Measurements from ENCODE around the gene FGF11.

FGF11 gene

DNA sequence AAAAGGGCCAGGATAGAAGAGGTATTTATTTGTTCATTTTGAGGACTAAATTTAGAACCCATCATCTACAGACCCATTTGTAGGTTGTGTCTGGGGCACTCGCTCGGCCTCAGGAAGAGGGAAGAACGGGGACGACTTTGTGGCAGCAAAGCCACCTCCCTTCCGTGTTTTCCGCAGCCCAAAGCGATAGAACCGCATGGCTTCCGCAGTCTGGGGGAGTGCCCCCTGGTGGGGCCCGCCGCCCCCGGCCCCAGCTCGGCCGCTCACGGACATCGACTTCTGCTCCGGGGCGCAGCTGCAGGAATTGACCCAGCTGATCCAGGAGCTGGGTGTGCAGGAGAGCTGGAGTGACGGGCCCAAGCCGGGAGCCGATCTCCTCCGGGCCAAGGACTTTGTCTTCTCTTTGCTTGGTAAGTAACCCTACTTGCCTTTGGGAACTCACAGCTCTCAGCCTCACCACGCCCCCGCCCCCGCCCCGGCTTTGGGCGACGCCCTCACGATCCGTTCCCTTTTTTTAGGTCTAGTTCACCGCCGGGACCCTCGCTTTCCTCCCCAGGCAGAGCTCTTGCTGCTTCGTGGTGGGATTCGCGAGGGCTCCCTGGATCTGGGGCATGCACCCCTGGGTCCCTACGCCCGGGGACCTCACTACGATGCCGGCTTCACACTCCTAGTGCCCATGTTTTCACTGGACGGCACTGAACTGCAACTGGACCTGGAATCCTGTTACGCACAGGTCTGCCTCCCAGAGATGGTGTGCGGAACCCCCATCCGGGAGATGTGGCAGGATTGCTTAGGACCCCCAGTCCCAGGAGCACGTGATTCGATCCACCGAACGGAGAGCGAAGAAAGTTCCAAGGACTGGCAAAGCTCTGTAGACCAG is 3.4 kb upstream of the FGF11 start:
- peak; percentile 94 for DNase-seq

DNA sequence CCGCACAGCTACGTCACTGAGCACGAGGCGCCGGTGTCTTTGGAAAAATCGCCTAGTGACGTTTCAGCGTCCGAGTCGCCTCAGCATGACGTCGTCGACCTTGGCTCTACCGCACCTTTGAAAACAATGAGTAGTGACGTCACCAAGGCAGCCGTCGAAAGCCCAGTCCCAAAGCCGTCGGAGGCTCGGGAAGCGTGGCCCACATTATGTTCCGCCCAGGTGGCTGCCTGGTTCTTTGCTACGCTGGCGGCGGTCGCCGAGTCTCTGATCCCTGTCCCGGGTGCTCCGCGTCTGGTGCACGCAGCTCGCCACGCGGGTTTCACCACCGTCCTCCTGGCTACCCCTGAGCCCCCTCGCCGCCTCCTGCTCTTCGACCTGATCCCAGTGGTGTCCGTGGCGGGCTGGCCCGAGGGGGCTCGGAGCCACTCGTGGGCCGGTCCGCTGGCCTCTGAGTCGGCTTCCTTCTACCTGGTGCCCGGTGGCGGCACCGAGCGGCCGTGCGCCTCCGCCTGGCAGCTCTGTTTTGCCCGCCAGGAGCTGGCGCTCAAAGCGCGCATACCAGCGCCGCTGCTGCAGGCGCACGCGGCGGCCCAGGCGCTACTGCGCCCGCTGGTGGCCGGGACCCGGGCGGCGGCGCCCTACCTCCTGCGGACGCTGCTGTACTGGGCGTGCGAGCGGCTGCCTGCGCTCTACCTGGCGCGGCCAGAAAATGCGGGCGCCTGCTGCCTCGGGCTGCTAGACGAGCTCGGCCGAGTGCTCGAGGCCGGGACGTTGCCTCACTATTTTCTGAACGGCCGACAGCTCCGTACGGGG is 2.5 kb upstream of the FGF11 start:
- peak; percentile 92 for DNase-seq

DNA sequence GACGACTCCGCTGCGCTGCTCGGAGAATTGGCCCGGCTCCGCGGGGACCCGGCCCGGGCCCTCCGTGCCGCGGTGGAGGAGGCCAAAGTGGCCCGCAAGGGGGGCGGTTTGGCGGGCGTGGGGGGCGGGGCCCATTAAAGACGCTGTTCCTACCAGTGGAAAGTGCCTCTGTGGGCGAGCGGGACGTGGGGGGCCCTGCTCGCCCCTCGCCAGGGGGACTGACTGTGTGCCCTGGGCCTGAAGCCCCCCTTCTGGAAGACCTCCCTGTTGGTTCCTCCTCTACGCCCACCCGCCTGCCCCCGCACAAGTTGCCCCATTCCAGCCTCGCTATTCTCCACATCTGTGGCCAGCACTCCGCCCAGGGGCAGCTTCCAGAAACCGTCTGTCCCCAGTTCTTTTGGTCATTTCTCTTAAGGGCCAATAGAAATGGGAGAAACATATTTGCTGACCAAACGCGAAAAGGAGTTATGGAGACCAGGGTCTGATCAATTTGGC is 1.9 kb upstream of the FGF11 start:
- DNase-seq = no peak

DNA sequence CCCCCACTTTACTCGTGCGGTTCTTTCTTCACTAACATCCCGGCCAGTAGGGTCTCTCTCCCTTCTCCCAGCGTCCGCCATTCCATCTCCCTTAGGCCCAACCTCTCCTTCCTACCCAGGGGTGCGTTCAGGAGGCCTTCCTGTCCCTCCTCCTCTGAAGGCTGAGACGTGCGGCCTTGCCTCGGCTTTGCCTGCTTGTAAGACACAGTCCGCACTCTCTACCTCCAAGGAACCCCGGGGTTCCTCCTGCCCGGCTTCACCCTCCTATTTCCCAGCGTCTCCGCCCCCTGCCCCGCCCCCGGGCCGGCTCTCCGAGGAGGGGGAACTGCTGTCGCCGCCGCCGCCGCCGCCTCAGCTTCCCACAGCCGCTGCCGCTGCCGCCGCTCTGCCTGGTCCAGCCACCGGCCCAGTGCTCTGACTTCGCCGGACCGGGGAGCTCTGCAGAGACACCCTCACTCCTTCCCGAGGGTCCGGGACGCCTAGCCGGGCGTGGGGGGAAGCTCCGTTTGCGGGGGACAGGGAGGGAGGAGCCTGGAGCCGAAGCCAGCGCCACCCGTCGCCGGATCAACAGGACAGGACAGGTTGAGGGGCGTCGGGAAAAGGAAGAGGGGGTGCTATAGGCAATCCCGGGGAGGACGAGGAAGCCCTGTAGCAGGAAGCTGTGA is 1.2 kb upstream of the FGF11 start:
- peak; percentile 71 for DNase-seq

DNA sequence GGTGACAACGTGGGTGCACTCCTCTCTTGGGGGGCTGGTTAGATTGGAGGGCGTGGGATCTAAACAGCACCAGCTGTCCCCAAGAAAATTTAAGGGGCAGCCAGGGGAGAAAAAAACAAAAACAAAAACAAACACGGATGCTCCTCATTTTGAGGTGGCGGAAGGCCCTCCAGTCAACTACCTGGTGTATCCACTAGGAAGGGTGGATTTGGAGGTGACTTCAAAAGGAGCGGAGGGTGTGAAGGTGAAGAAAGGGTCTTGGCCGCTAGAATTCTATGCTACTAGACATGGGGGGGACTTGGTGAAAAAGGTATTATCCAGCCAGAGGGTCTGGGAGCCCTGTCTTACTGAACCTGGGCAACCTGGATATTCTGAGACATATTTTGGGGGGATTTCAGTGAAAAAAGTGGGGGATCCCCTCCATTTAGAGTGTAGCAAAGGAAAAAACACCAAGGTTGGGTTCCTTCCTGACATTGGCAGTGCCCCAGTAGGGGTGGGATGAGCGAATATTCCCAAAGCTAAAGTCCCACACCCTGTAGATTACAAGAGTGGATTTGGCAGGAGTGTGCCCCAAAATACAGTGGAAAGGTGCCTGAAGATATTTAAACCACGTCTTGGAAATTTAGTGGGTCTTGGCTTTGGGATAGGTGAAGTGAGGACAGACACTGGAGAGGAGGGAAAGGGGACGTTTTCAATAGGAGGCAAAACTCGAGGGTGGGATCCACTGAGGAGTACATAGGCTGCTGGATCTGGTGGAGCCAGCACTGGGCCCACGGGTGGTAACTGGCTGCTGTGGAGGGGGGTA is 454 bp upstream of the FGF11 start:
- no peak for DNase-seq

DNA sequence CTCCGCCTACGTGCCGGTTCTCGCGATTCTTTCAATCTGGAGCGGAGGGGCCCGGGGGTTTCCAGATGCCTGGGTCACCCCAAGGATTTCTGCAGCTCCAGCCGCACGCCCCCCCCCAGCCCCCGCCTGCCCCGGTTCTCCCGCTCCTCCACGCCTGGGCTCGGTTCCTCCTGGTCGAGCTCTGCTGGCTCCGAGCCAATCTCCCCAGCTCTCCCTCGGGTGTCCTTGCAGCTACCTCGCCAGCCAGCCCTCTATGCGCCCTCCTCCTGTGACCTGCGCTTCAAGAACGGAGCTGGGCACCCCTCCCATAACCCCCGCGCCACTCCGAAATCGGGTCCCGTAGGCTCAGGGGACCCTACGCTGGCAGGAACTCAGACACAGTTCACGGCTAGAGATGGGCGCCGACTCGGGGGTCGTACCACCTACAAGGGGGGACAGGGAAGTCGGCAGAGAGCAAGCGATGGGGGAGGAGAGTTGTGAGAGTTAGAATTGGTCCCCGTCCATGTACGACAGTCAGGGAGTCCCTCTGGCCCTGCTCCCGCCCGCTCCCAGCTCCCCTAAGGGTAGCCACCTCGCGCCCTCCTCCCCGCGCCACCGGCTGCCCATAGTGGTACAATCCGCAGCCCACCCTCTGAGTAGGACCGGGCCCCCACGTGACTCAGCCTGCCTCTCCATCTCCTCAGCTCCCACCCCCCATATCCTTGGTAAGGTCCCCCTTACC is 961 bp downstream of the FGF11 start:
- DNase-seq = peak; percentile 83

DNA sequence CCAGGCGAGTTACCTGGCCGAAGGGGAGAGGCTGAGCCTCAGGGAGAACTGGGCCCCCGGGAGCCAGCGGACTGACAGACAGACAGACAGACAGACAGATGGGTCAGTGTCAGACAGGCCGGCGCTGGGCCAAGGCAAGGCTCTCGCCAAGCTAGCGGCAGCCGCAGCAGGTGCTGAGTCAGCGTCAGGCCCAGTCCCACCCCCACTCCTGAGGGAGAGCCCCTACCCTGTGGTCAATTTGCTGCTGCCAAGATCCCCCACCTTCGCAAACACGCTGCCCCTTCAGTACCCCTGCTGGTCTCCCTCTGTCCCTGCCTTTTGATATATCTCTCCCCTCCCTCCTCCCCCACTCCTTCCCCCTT is 1.5 kb downstream of the FGF11 start:
- DNase-seq = peak; percentile 89

DNA sequence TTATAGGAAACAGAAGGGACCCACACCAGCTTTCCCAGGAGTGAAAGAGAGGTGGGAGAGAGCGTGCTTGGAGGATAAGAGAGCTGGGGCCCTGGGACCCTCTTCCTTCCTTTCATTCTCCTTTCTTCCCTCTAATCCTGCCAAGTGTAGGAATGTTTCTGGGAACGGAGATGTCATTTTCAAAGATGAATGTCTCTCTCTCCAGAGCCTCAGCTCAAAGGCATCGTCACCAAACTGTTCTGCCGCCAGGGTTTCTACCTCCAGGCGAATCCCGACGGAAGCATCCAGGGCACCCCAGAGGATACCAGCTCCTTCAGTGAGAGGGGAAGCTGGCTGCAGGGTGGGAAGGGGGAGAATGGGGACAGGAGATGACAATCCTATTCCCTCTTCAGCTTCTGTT is 2.0 kb downstream of the FGF11 start:
- DNase-seq = no peak

DNA sequence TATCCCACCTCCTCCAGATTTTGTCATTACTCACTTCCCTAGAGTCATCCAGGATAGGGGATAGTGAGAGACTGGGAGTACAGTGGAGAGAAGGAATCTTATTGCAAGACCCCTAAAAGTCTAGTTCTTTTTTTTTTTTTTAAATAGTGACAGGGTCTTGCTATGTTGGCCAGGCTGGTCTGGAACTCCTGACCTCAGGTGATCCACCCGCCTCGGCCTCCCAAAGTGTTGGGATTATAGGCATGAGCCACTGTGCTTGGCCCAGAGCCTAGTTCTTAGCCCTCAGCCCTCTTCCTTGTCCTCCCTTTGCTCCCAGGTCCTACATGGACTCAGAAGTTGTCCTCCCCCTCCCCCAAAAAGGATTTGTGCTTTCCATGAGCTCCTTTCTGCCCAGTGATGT is 2.8 kb downstream of the FGF11 start:
- DNase-seq = no peak

DNA sequence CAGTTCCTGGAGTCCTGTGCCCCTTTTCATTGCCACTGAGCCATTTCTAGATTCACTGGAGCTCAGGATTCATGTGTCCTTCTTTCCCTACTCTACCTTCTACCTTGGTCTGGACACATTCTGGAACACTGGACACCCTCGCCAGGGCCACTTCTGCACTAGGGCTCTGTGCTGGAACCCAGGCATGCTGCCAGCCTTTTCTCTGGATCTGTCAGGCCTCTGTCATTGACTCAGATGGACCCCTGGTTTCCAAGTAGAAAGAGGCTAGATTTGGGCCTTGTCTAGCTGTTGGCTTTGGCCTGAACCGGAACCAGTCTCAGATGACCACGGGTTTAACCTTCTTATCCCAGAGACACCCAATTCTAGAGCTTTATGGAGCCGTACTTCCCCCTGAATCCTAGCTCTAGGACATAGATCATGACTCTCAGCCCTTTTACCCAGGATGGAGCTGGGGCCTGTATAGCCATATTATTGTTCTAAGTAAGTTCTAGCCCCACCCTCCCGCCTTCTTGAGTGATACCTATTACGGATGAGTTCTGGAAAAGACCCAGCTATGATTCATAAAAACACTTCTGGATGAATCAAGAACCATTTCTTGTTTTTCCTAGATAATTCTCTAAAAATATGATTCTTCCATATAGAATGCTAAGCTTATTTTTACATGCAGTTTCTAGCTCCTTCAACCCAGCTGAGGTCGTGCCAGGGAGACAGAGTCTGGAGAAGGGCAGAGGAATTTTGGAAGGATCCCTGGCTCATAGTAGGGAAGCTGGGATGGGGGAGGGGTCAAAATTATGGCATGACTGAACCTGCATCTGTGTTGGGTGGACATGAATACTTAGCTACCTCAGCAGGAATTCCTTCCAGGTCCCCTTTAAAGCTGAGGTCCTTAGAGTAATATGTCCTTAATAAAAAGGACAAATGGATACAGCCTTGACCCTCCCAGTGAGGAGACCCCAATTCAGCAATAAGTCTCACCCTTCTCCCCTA is 4.5 kb downstream of the FGF11 start:
- DNase-seq = no peak

DNA sequence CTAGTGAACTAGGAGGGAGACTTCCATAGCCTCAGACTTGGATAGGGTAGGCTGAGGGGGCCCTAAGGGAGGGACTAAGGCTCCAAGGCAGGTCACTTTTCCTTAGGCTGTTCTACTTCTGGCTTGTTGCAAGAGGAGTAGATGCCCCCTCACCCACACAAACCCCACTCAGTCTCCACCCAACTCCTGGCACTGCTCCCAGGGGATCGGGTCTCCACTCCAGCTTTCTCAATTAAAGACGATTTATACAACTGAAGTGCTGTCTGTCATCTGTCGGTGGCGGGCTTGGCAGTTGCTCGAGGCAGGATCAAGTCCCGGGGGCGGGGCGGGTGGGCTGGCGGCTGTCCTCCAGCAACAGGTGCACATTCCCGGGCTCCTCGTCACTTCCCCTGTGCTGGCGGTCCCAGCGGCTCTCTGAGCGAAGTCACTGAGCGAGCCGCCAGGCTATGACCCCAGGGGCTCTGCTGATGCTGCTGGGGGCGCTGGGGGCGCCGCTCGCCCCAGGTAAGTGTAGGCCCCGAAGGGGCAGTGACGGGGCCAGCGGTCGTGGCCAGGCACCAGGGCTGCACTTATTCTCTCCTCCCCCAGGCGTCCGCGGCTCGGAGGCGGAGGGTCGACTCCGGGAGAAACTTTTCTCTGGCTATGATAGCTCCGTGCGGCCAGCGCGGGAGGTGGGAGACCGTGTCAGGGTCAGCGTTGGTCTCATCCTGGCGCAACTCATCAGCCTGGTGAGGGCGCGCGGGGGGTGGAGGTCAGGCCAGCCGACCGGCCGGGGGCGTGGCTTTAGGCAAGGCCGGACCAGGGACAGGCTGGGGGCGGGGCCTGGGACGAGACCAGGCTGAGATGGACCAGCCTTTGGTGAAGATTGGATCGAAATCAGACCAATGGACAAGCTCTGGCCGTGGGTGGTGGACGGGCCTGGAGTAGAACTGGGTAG is 5.6 kb downstream of the FGF11 start, which contains the start of gene CHRNB1:
CHRNB1 (plus strand) TSS at position 380 of the 937 bp plus-strand sequence; CDS start at position 447, 67 bp downstream.
- DNase-seq = peak; percentile 58

DNA sequence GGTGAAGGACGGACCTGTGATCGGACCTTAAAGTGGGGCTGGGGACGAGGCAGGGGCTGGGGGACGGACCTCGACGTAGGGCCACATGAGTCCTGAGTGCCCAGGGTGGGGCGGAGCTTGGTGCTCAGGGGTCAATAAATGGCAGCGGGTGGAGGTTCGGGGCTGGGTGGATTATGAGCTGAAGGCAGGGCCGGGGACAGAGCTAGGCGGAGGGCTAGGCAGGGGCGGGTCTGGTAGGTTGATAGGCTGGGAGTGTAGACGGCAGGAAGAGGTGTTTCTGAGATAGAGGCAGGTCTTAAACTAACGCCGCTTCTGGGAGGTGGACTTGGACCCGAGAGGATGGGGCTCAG is 6.3 kb downstream of the FGF11 start:
- no peak for DNase-seq

DNA sequence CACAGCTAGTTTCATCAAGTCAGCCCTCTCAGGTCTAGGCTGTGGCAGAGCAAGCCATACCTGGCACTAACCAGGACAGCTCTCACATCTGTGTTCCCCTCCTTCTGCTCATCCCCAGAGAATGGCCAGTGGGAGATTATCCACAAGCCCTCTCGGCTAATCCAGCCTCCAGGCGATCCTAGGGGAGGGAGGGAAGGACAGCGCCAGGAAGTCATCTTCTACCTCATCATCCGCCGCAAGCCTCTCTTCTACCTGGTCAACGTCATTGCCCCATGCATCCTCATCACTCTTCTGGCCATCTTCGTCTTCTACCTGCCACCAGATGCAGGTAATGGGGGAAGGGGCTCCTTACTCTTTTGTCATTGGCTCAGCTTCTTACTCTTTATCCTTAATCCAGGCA is 9.1 kb downstream of the FGF11 start:
- no peak for DNase-seq

DNA sequence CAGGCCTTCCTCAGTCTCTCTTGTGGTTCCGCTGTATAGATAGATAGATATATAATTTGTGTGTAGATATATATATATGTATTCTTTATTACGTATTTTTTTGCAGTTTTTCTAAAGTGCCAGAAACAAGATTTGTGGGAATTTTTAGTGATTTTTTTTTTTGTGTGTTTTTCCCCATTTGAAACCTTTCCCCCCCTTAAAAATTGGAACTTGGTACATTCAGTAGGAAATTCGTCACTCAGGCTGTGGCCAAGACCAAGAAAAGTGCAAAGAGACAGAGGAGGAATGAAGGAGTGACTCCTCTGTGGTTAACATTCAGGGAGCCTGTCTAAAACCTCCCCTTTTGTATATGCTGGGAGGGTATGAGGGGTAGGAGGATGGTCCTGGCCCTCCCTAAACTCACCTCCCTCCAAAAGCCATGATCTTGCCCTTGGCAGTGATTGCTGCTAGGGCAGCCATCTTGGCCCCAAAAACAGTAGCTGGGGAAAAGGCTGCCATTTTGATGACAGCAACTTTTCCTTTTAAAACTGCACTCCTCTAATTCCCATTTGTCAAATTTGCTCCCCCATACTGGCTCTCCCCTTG is 20.7 kb downstream of the FGF11 start:
- peak; percentile 20 for DNase-seq

DNA sequence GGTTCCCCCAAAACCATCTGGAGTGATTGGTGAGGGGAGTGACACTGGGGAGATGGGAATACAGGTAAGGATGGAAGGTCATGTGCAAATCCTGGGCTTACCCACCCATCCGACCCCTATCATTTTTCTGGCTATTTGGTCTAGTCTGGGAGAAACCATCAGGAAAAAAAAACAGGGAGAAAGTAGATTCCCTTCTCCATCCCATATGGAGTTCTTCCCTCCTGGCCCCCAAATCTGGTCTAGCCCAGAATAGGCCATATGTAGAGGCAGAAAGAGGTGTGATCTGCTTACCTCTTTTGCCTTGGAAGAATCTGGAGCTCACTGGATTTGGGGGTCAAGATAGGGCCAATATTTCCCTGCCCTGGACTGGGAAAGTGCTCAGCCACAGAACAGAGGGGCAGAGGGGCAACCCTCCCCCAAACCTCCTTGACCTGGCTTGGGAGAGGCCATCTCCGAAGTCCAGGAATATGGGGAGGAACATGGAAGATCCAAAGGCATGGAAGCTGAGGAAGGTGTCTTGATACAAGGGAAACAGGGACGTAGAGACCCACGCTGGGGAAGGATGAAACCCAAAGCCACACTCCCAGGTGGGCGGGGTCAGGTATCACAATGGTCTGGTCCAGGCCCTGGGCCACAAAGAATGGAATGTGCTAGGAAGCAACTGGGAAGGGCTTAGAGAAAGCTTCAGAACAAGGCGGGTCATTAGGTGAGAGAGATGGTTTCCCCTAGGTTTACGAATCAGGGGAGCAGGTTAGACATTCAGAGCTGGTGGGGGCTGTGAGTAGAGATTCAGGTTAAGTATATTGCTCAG is 21.7 kb downstream of the FGF11 start:
- DNase-seq = no peak

DNA sequence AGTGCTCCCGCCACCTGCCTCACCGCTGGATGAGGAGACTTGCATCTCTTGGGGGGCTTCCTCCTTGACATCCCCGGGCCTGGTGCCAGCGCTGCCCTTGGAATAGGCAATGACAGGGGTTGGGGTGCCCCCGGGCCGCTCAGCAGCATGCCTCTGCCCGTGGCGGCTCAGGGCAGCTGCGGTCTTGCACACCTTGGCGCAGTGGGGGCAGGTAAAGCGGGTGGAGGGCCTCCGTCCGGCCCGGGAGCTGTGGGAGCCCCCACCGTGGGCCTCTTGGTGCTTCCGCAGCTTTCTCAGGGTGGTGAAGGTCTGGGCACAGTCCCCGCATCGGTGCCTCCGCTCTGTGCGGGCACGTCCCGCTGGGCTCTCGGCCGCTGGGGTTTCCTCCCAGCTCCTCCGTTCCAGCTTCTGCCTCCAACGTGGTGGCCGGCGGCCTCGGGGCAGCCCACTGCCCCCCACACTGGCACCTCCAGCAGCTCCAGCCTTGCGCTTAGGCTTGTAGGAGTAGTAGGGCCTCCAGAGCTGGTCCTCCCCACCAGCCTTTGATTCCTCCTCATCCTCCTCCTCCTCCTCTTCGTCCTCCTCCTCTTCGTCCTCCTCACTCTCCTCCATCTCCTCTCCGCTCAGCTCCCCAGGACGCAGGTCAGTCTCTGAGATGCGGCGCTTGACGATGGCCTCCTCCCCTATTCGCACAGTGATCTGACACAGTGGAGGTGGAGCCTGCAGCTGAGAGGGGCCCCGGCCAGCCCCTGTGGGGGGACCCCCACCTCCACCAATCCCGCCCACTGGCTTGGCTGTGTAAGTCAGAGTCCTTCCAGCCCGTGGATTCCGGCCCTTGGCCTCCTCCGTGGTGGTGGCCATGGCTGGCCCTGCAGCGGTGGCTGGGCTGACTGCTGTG is 23.4 kb downstream of the FGF11 start:
- DNase-seq = no peak

DNA sequence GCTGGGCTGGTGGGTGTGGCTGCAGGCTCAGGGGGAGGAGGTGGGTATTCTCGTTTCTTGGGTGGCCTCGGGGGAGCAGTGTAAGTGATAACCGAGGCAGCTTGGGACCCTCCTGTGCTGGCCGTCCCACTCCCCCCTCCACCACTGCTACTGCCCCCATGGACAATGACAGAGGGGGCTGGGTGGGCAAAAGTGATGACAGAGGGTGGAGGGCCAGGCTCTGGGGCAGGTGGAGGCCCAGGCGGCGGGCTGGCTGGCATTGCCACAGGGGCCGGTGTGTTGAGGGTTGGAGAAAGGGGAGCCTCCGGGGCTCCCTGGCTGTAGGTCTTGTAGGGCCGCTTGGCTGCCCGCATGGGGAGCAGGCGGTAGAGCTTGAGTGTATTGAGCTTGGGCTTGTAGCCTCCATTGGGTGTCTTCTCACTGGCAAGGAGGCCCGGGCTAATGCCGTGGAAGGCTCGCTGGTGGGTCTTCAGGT is 24.1 kb downstream of the FGF11 start:
- DNase-seq = no peak
